CD4-positive, alpha-beta T cell (primary cell): ENCODE results near the gene ZBTB47. TPM values are rescaled to one million over a fixed set of nuclear protein-coding genes. Genes with fewer than 3 reads are reported as not detected.

ENCODE experiments used
- ATAC-seq: fragments of 200-7000 bp; cut with Tn5 transposase; one replicate; pipeline ENCODE4 v1.10.0; 2022; ENCODE audit warnings: mild to moderate bottlenecking; ENCODE audit not compliant: poor library complexity
- CTCF ChIA-PET: fragments of 350-600 bp; sonication (Branson Sonifier 250); formaldehyde crosslinking; loops from one replicate; lab custom pipeline; 2021; ENCODE audit warnings: antibody characterized with exemption, inconsistent platforms; lab: Charles Lee
- POLR2A ChIA-PET: fragments of 350-600 bp; sonication (Branson Sonifier 250); formaldehyde crosslinking; loops from one replicate; lab custom pipeline; 2021; ENCODE audit warnings: antibody characterized with exemption, inconsistent platforms; lab: Charles Lee
- DNase-seq, 14 experiments: peaks; one replicate each; pipeline ENCODE4 v3.0.0-alpha.2; 2013 to 2020; ENCODE audit warnings: mixed read lengths in 2 of 14
- H3K27ac ChIP-seq, 2 donors: one replicate each; pipeline versions ENCODE4 v1.5.1 to v1.7.0; 2013; ENCODE audit warnings: low read length in 2 of 2, low read depth in 1 of 2, mild to moderate bottlenecking in 1 of 2
- H3K27me3 ChIP-seq, 2 experiments: 1 replicate in 1 of 2; 2 replicates in 1 of 2; pipeline versions ENCODE4 v1.6.1 to v1.7.0; 2013; ENCODE audit warnings: low read length in 2 of 2, control low read depth in 1 of 2, mild to moderate bottlenecking in 1 of 2, moderate library complexity in 1 of 2; ENCODE audit not compliant: insufficient read depth in 2 of 2, control insufficient read depth in 1 of 2
- H3K36me3 ChIP-seq: one replicate; pipeline ENCODE4 v1.6.1; 2013; ENCODE audit warnings: low read length, control low read depth; ENCODE audit not compliant: insufficient read depth
- H3K4me1 ChIP-seq: one replicate; pipeline ENCODE4 v1.6.1; 2013; ENCODE audit warnings: low read length, control low read depth; ENCODE audit not compliant: insufficient read depth
- H3K4me3 ChIP-seq: one replicate; pipeline ENCODE4 v1.5.1; 2013; ENCODE audit warnings: mild to moderate bottlenecking, low read length, moderate library complexity
- H3K9me3 ChIP-seq, 2 experiments: 1 replicate in 1 of 2; 2 replicates in 1 of 2; pipeline versions ENCODE4 v1.6.1 to v1.7.0; 2013; ENCODE audit warnings: low read length in 2 of 2, mild to moderate bottlenecking in 2 of 2, control low read depth in 1 of 2, moderate library complexity in 1 of 2; ENCODE audit not compliant: control insufficient read depth in 1 of 2, insufficient read depth in 1 of 2
- H3K27ac Mint-ChIP-seq: one replicate; pipeline ENCODE4 v1.8.0; 2020; ENCODE audit warnings: mixed read lengths
- H3K27me3 Mint-ChIP-seq: one replicate; pipeline ENCODE4 v1.8.0; 2021; ENCODE audit warnings: mixed read lengths
- H3K36me3 Mint-ChIP-seq: one replicate; pipeline ENCODE4 v1.8.0; 2021; ENCODE audit warnings: low read depth, mixed read lengths
- H3K4me1 Mint-ChIP-seq: one replicate; pipeline ENCODE4 v1.8.0; 2021; ENCODE audit warnings: low read depth, mixed read lengths
- H3K4me3 Mint-ChIP-seq: one replicate; pipeline ENCODE4 v1.8.0; 2020; ENCODE audit warnings: mild to moderate bottlenecking, mixed read lengths
- H3K9me3 Mint-ChIP-seq: one replicate; pipeline ENCODE4 v1.8.0; 2020; ENCODE audit warnings: mixed read lengths
- CTCF ChIP-seq: fragments of 200-600 bp; IDR thresholded peaks from one replicate; pipeline ENCODE4 v1.8.0; 2022; ENCODE audit warnings: antibody characterized with exemption, mild to moderate bottlenecking
- intact Hi-C, 2 experiments: fragments of 100-400 bp; cut with DNase I in 1 of 2; cut with micrococcal nuclease in 1 of 2; formaldehyde crosslinking; loops; one replicate each; pipeline versions ENCODE4 v1.15.1 to v1.9.0; 2023 to 2025; cut with DNase I, micrococcal nuclease
- total RNA-seq, 174 experiments: library from RNA in 2 of 174; stranded (reverse) in 2 of 174; gene quantifications; one replicate each; pipeline ENCODE4 v1.2.3 and lab custom pipeline; 2021 to 2026

Gene ZBTB47
- total RNA-seq, 2 experiments from 2014 or later = 0.47 to 0.80 TPM

- no peak overlapping the region for H3K4me3 ChIP-seq
- H3K9me3 Mint-ChIP-seq = no peaks in the 10 kb centered on the region
- CTCF ChIA-PET = no interaction called here
- H3K4me1 Mint-ChIP-seq = peaks cover 35% of the 10 kb centered on the region
- no peak for TF ChIP-seq CTCF
- no peaks in the 10 kb centered on the region for H3K9me3 ChIP-seq
- H3K36me3 Mint-ChIP-seq = peaks cover 39% of the 10 kb centered on the region
- no peak for ATAC-seq
- no peak for DNase-seq
- H3K4me3 Mint-ChIP-seq = no peak overlapping the region
- H3K27me3 Mint-ChIP-seq = no peaks in the 10 kb centered on the region
- peaks cover 22% of the 10 kb centered on the region for H3K4me1 ChIP-seq
- H3K27ac Mint-ChIP-seq = peak overlapping the region; percentile 46
- H3K36me3 ChIP-seq = peaks cover 34% of the 10 kb centered on the region
- intact Hi-C loops = loop anchor here in 1 of 2 experiments (5.0 kb wide), 2 partner anchors 37 to 93 kb away; no protein-coding TSS in a partner anchor
- H3K27ac ChIP-seq = no peak overlapping the region
- no peaks in the 10 kb centered on the region for H3K27me3 ChIP-seq
- POLR2A ChIA-PET = no interaction called here
Observed at GRCh38 chr3:42649783-42650182, 3.7 kb upstream of the ZBTB47 start.

- ChIA-PET CTCF (interaction anchor here (1.1 kb wide), 1 partner anchor 60 kb away, joined by 3 read pairs; no protein-coding TSS in a partner anchor), POLR2A (interaction anchor here (1.4 kb wide), 1 partner anchor 15 kb away, joined by 3 read pairs; no protein-coding TSS in a partner anchor)
- Mint-ChIP-seq H3K36me3 (peaks cover 25% of the 10 kb centered on the region), H3K27me3 (no peaks in the 10 kb centered on the region), H3K27ac (no peak overlapping the region), H3K4me3 (peak overlapping the region; percentile 51), H3K4me1 (peaks cover 39% of the 10 kb centered on the region), H3K9me3 (no peaks in the 10 kb centered on the region)
- TF ChIP-seq CTCF = no peak
- Histone ChIP-seq H3K27me3 (no peaks in the 10 kb centered on the region), H3K9me3 (no peaks in the 10 kb centered on the region), H3K36me3 (peaks cover 20% of the 10 kb centered on the region), H3K4me3 (no peak overlapping the region), H3K27ac (no peak overlapping the region), H3K4me1 (peaks cover 31% of the 10 kb centered on the region)
- DNase-seq = no peak
- intact Hi-C loops = loop anchor here in 1 of 2 experiments (5.0 kb wide), 1 partner anchor 91 kb away; no protein-coding TSS in a partner anchor
- no peak for ATAC-seq
Observed at GRCh38 chr3:42651248-42652091, 2.0 kb upstream of the ZBTB47 start.

- TF ChIP-seq CTCF = no peak
- no peak overlapping the region for H3K4me3 Mint-ChIP-seq
- H3K9me3 Mint-ChIP-seq = no peaks in the 10 kb centered on the region
- H3K4me3 ChIP-seq = no peak overlapping the region
- peaks cover 17% of the 10 kb centered on the region for H3K36me3 Mint-ChIP-seq
- H3K9me3 ChIP-seq = no peaks in the 10 kb centered on the region
- H3K27me3 ChIP-seq = no peaks in the 10 kb centered on the region
- no peaks in the 10 kb centered on the region for H3K27me3 Mint-ChIP-seq
- ChIA-PET POLR2A (no interaction called here), CTCF (no interaction called here)
- DNase-seq = no peak
- ATAC-seq = no peak
- peaks cover 34% of the 10 kb centered on the region for H3K4me1 Mint-ChIP-seq
- H3K36me3 ChIP-seq = peaks cover 13% of the 10 kb centered on the region
- H3K27ac Mint-ChIP-seq = no peak overlapping the region
- intact Hi-C loops = loop anchor here in 1 of 2 experiments (5.0 kb wide), 1 partner anchor 90 kb away; no protein-coding TSS in a partner anchor
- no peak overlapping the region for H3K27ac ChIP-seq
- peaks cover 31% of the 10 kb centered on the region for H3K4me1 ChIP-seq
Observed at GRCh38 chr3:42652251-42652610, 1.3 kb upstream of the ZBTB47 start.
